Choroid plexus epithelial cell (primary cell): ENCODE data around the gene CAMKMT.
A peak's percentile ranks its signal among the peaks of the same experiment; 100 is the strongest.

Source experiments
- DNase-seq: peaks from one replicate; pipeline ENCODE4 v3.0.0-alpha.2; 2010; ENCODE audit warnings: low read depth
- H3K4me3 ChIP-seq: 2 replicates; pipeline ENCODE4 v1.5.1; 2011; ENCODE audit warnings: low read depth, mild to moderate bottlenecking, control low read depth, low read length, moderate library complexity
- TF ChIP-seq, protein P1 (sequence below): conservative IDR thresholded peaks from 2 replicates; pipeline ENCODE4 v1.5.1; 2011; ENCODE audit warnings: low read depth, mild to moderate bottlenecking, control low read depth, inconsistent platforms, low read length, moderate library complexity

Gene CAMKMT

DNA sequence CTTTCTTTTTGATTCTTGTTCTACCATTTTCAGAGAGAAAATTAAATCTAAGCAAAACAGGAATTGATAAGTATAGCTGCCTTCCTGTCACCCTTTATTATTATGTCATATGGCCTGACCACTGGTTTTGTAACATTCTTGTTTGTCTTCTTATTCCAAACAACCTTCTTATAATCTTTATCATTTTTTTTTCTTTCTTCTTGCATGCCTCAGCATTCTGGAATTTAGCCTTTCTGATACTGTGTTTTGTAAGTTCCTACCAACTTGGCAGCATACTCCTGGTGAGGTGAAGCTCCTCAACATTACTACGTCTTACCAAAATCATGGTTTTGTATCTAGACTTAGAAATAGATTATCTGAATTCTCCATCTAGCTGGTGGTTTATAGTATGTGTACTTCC, 199.2 kb downstream of the CAMKMT start:
- peak; percentile 76 for DNase-seq
- H3K4me3 ChIP-seq = no peak overlapping the region
- TF ChIP-seq, protein P1, sequence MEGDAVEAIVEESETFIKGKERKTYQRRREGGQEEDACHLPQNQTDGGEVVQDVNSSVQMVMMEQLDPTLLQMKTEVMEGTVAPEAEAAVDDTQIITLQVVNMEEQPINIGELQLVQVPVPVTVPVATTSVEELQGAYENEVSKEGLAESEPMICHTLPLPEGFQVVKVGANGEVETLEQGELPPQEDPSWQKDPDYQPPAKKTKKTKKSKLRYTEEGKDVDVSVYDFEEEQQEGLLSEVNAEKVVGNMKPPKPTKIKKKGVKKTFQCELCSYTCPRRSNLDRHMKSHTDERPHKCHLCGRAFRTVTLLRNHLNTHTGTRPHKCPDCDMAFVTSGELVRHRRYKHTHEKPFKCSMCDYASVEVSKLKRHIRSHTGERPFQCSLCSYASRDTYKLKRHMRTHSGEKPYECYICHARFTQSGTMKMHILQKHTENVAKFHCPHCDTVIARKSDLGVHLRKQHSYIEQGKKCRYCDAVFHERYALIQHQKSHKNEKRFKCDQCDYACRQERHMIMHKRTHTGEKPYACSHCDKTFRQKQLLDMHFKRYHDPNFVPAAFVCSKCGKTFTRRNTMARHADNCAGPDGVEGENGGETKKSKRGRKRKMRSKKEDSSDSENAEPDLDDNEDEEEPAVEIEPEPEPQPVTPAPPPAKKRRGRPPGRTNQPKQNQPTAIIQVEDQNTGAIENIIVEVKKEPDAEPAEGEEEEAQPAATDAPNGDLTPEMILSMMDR = no peak

DNA sequence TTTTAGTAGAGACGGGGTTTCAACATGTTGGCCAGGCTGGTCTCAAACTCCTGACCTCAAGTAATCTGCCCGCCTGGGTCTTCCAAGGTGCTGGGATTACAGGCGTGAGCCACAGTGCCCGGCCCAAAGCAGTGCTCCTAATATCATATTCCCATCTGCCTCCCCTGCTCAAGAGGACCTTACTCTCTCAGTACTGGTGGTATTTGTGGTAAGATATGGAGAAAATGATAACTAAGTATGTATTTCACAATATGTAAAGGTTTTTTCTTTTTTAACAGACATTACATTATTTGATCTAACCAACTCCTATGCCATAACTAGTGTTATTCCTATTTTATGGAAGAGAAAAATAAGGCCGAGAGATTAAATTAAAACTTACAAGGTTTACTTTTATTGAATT, 201.0 kb downstream of the CAMKMT start:
- no peak overlapping the region for H3K4me3 ChIP-seq
- no peak for DNase-seq
- TF ChIP-seq, protein P1 = no peak

DNA sequence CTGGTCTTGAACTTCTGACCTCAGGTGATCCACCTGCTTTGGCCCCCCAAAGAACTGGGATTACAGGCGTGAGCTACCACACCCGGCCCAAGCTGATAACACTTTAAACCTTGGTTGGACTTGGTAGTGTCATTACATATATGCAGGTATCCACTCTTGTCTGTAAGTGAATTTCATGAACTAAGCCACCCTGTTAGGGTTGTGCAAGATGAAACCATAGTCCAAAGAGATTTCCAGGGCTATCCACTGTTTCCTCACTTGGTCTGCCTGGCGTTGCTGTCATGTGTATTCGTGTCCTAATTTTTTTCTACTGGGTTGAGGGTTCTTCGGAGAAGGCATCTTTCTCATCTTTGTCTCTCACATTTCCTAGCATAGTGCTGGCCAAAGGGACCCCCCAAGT, 203.0 kb downstream of the CAMKMT start:
- TF ChIP-seq, protein P1 = no peak
- no peak for DNase-seq
- no peak overlapping the region for H3K4me3 ChIP-seq

DNA sequence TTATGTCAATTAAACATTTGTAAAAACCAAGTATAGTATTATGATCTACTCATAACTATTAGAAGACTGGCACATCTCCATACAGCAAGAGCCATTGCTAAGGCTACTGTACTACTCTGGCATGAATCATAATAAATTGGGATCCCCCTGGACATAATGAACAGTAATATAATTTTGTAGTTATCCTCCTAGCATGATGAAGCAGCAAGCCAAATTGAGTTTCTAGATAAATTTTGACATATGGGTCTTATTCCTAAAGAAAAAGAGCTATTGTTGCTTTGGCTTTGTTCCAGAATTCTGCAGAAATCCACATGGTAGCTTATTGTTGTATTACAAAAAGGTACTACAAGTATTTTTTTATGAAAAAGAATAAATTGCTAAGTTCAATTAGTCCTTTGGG, 204.3 kb downstream of the CAMKMT start:
- no peak for DNase-seq
- TF ChIP-seq, protein P1 = no peak
- no peak overlapping the region for H3K4me3 ChIP-seq

DNA sequence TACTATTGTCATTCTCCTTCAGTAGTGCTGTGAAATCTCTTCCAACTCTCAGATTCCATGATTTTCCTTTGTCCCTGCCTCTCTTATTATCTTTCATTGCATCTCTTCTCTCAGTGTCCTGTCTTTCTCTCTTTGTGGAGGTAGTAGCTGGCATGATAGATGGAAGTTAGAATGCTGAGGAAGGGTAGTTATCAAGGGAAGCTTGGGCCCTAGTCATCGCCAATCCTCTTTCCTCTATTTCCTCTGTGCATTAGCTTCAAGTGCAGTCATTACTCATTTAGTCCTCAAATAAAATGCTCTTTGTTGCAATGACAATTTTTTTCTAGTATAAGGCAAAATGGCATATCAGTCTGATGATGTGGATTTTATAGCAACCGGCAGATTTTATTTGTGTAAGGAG, 207.7 kb downstream of the CAMKMT start:
- TF ChIP-seq, protein P1 = no peak
- no peak overlapping the region for H3K4me3 ChIP-seq
- no peak for DNase-seq

DNA sequence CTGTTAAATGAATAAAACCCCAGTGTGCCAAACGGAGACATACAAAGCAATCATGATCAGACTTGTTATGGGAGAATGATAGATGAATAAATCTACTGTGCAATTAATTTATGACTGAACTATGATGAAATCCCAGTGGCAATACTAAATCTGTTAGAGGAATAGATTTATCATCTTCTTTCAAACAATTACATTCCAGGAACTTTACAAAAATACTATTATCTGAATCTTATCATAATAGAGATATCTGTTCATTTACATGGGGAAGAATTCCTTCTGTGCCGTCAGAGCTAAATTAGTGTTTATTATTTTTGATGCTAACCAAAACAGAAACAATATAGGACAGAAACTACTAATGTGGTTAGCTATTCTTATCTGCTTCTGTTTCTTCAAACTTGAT, 208.5 kb downstream of the CAMKMT start:
- TF ChIP-seq, protein P1 = no peak
- H3K4me3 ChIP-seq = no peak overlapping the region
- DNase-seq = no peak

DNA sequence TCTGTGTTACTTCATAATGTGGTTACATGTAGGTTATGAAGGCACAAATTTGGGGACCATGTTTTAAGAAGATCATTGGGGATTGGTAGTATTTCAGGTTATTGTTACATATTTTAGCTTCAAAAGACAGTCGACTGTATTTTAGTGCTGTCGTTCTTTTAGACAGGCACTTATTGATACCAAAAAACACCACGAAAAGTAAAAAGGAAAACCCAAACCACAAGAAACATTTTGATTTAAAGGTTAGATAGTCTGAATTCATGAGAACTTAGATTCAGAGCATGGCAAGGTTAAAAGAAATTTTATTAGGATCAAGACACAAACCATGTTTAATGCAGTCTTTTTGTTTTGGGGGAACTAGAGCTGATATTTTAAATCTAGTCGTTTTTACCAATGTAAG, 209.0 kb downstream of the CAMKMT start:
- H3K4me3 ChIP-seq = no peak overlapping the region
- DNase-seq = no peak
- TF ChIP-seq, protein P1 = no peak
